GM12878 (cell line): ENCODE measurements around the gene UTS2. TPM values are rescaled to one million over a fixed set of nuclear protein-coding genes. Genes with fewer than 3 reads are reported as not detected.

Experiments
- ATAC-seq: fragments of 200-7000 bp; cut with Tn5 transposase; 3 replicates; pipeline ENCODE4 v1.9.1; 2020; ENCODE audit warnings: mild to moderate bottlenecking, moderate library complexity
- BruUV-seq: library from RNA; stranded (reverse); fragments of 400-500 nt; replicated peaks from 2 replicates; lab custom pipeline; 2021; lab: Mats Ljungman, UMichigan
- CTCF ChIA-PET: fragments of 300-600 bp; sonication (Branson Sonifier 250); formaldehyde crosslinking; extraction: SDS; loops from one replicate; lab custom pipeline; 2021; ENCODE audit warnings: inconsistent platforms; lab: Yijun Ruan, JAX
- POLR2A ChIA-PET: fragments of 350-600 bp; formaldehyde crosslinking; extraction: SDS; loops from one replicate; lab custom pipeline; 2021; ENCODE audit warnings: inconsistent platforms; lab: Charles Lee
- RAD21 ChIA-PET: fragments of 300-600 bp; sonication (Branson Sonifier 250); formaldehyde crosslinking; loops from one replicate; lab custom pipeline; 2023; ENCODE audit warnings: antibody characterized with exemption; ENCODE audit not compliant: unreplicated experiment; lab: Charles Lee
- SMC1A ChIA-PET: fragments of 300-600 bp; sonication (Branson Sonifier 250); formaldehyde crosslinking; loops from one replicate; lab custom pipeline; 2023; ENCODE audit not compliant: unreplicated experiment, uncharacterized antibody; lab: Charles Lee
- DNase-seq: peaks from one replicate; pipeline ENCODE4 v3.0.0-alpha.2; 2011; ENCODE audit warnings: low read depth, low spot score
- FAIRE-seq: peaks from 3 replicates; lab custom pipeline; 2011; peaks lifted over from hg19 to GRCh38; lab: Jason Lieb, UNC
- H2AFZ ChIP-seq: 2 replicates; pipeline ENCODE4 v1.6.0; 2011; ENCODE audit warnings: low read depth, low read length, control low read depth; ENCODE audit not compliant: control insufficient read depth
- H3K27ac ChIP-seq: 2 replicates; pipeline ENCODE4 v1.5.1; 2011; ENCODE audit warnings: control low read depth; ENCODE audit not compliant: control insufficient read depth, insufficient read depth
- H3K27me3 ChIP-seq, 2 experiments: replicated peaks in 1 of 2; 2 replicates each; pipeline versions ENCODE4 v1.6.0 to v1.6.1; 2011; ENCODE audit warnings: low read length in 1 of 2; ENCODE audit not compliant: control insufficient read depth in 2 of 2, insufficient read depth in 2 of 2
- H3K36me3 ChIP-seq, 2 experiments: 2 replicates each; pipeline ENCODE4 v1.5.1; 2011; ENCODE audit warnings: low read length in 1 of 2; ENCODE audit not compliant: control insufficient read depth in 2 of 2, insufficient read depth in 2 of 2
- H3K4me1 ChIP-seq: 2 replicates; pipeline ENCODE4 v1.6.1; 2011; ENCODE audit warnings: mild to moderate bottlenecking, low read length, moderate library complexity, mixed read lengths; ENCODE audit not compliant: control insufficient read depth, insufficient read depth
- H3K4me2 ChIP-seq: 2 replicates; pipeline ENCODE4 v1.6.0; 2011; ENCODE audit warnings: control low read depth; ENCODE audit not compliant: control insufficient read depth, insufficient read depth
- H3K4me3 ChIP-seq: fragments of 200-600 bp; sonication (generic); 2 replicates; pipeline ENCODE4 v1.5.1; 2016
- H3K79me2 ChIP-seq: 2 replicates; pipeline ENCODE4 v1.6.0; 2011; ENCODE audit warnings: low read length; ENCODE audit not compliant: control insufficient read depth, insufficient read depth
- H3K9ac ChIP-seq: 2 replicates; pipeline ENCODE4 v1.8.0; 2011; ENCODE audit warnings: low read length, control low read depth, mixed read lengths; ENCODE audit not compliant: control insufficient read depth, insufficient read depth
- H3K9me3 ChIP-seq: replicated peaks from 3 replicates; pipeline ENCODE4 v1.5.1; 2011; ENCODE audit warnings: mild to moderate bottlenecking, low read length; ENCODE audit not compliant: control insufficient read depth, insufficient read depth
- H4K20me1 ChIP-seq: 2 replicates; pipeline ENCODE4 v1.6.0; 2011; ENCODE audit not compliant: control insufficient read depth, insufficient read depth
- BCL11A ChIP-seq: IDR thresholded peaks from 2 replicates; pipeline ENCODE4 v1.6.1; 2011; ENCODE audit warnings: low read depth, low read length
- FOS ChIP-seq: IDR thresholded peaks from 3 replicates; pipeline ENCODE4 v1.6.1; 2011; ENCODE audit warnings: borderline replicate concordance; ENCODE audit not compliant: insufficient read length; ENCODE audit errors: extremely low read depth
- PML ChIP-seq: IDR thresholded peaks from 2 replicates; pipeline ENCODE4 v1.6.1; 2012; ENCODE audit warnings: low read length, inconsistent platforms
- RCOR1 ChIP-seq: conservative IDR thresholded peaks from 2 replicates; pipeline ENCODE4 v1.6.1; 2012; ENCODE audit warnings: low read depth, low read length, improper control_type of control experiment
- RFX5 ChIP-seq: IDR thresholded peaks from 2 replicates; pipeline ENCODE4 v1.6.1; 2011; ENCODE audit warnings: low read depth, low read length, improper control_type of control experiment
- SUZ12 ChIP-seq: fragments of 200-600 bp; sonication (generic); IDR thresholded peaks from one replicate; pipeline ENCODE4 v1.6.1; 2018; ENCODE audit warnings: antibody characterized with exemption, mild to moderate bottlenecking; ENCODE audit not compliant: unreplicated experiment
- WRNIP1 ChIP-seq: IDR thresholded peaks from 2 replicates; pipeline ENCODE4 v1.6.1; 2011; ENCODE audit warnings: low read depth, low read length, improper control_type of control experiment, borderline replicate concordance
- WGBS: methylation state at CpG from one replicate; pipeline ENCODE4 v1.1.6; 2016; ENCODE audit warnings: low lambda C conversion rate; ENCODE audit not compliant: insufficient replicate concordance, insufficient coverage; ENCODE audit errors: missing lambda C conversion rate; 5-methylcytosine and 5-hydroxymethylcytosine counted together
- in situ Hi-C: fragments of 300-500 bp; cut with MboI; formaldehyde crosslinking; loops from 9 replicates; pipeline ENCODE4 v1.14.3; 2018; ENCODE audit warnings: mixed read lengths
- intact Hi-C: fragments of 100-400 bp; cut with micrococcal nuclease; formaldehyde crosslinking; loops from one replicate; pipeline ENCODE4 v1.14.2; 2022; ENCODE audit not compliant: unreplicated experiment
- polyA plus RNA-seq, 11 experiments: library from polyadenylated mRNA; depleted of rRNA in 4 of 11; unstranded in 6 of 11; stranded (reverse) in 5 of 11; fragments of >200 nt; fragmentation: Nextera tagmentation in 4 of 11; fragmentation: Illumina TruSeq in 1 of 11; extraction: Ambion mirVana in 4 of 11; extraction: Trizol in 1 of 11; gene quantifications; 1 replicate in 1 of 11; 2 replicates in 10 of 11; pipeline versions ENCODE4 v1.2.1 to v1.2.3, GENCODE V29; 2011 to 2016; ENCODE audit warnings: inconsistent platforms in 2 of 11, missing spikeins in 2 of 11, low read depth in 1 of 11
- total RNA-seq, 4 experiments: library from RNA; depleted of rRNA in 3 of 4; stranded (reverse); fragments of >200 nt in 3 of 4; fragmentation: Illumina TruSeq in 1 of 4; extraction: Trizol in 1 of 4; gene quantifications; 2 replicates each; pipeline versions ENCODE4 v1.2.1 to v1.2.3, GENCODE V29; 2013 to 2021
- TF ChIP-seq, protein P1 (sequence below): fragments of 450-650 bp; IDR thresholded peaks from 2 replicates; pipeline ENCODE4 v1.6.1; 2017; ENCODE audit warnings: mild to moderate bottlenecking, moderate library complexity

Gene UTS2
- total and polyA plus RNA-seq, 10 of the 15 experiments (the other 5 are each of a cell fraction or from before 2014, with no cell fraction given), result not detected

DNA sequence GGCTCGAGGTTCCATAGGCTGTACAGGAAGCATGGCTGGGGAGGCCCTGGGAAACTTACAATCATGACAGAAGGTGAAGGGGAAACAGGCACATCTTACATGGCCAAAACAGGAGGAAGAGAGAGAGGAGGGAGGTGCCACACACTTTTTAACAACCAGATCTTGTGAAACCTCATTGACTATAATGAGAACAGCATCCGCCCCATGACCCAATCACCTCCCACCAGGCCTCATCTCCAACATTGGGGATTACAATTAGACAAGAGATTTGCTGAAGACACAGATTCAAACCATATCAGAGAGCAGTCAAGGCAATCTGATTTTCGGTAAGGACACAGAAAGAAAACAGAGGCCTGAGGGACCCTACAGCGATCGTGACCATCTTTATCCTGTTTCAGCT is 46.1 kb upstream of the UTS2 start:
- no peak overlapping the region for H3K27ac ChIP-seq
- CTCF ChIA-PET, result interaction anchor here (4.0 kb wide), 1 partner anchor 91 kb away, joined by 24 read pairs; no protein-coding TSS in a partner anchor

More for the DNA sequence above, 46.1 kb upstream of the UTS2 start:
- TF ChIP-seq SUZ12 (no peak), FOS (no peak), RFX5 (no peak), RCOR1 (no peak), WRNIP1 (no peak), PML (no peak), BCL11A (no peak)
- TF ChIP-seq, protein P1, sequence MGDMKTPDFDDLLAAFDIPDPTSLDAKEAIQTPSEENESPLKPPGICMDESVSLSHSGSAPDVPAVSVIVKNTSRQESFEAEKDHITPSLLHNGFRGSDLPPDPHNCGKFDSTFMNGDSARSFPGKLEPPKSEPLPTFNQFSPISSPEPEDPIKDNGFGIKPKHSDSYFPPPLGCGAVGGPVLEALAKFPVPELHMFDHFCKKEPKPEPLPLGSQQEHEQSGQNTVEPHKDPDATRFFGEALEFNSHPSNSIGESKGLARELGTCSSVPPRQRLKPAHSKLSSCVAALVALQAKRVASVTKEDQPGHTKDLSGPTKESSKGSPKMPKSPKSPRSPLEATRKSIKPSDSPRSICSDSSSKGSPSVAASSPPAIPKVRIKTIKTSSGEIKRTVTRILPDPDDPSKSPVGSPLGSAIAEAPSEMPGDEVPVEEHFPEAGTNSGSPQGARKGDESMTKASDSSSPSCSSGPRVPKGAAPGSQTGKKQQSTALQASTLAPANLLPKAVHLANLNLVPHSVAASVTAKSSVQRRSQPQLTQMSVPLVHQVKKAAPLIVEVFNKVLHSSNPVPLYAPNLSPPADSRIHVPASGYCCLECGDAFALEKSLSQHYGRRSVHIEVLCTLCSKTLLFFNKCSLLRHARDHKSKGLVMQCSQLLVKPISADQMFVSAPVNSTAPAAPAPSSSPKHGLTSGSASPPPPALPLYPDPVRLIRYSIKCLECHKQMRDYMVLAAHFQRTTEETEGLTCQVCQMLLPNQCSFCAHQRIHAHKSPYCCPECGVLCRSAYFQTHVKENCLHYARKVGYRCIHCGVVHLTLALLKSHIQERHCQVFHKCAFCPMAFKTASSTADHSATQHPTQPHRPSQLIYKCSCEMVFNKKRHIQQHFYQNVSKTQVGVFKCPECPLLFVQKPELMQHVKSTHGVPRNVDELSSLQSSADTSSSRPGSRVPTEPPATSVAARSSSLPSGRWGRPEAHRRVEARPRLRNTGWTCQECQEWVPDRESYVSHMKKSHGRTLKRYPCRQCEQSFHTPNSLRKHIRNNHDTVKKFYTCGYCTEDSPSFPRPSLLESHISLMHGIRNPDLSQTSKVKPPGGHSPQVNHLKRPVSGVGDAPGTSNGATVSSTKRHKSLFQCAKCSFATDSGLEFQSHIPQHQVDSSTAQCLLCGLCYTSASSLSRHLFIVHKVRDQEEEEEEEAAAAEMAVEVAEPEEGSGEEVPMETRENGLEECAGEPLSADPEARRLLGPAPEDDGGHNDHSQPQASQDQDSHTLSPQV, result no peak
- H2AFZ ChIP-seq, result no peak overlapping the region
- in situ Hi-C loops (no loop called here), intact Hi-C loops (no loop called here)
- ATAC-seq (no peak), FAIRE-seq (no peak), DNase-seq (no peak)
- H3K9ac ChIP-seq, result no peak overlapping the region
- no peak overlapping the region for H3K4me3 ChIP-seq
- no TSS peak for BruUV-seq
- no peaks in the 10 kb centered on the region for H3K9me3 ChIP-seq
- no peaks in the 10 kb centered on the region for H3K36me3 ChIP-seq
- ChIA-PET SMC1A (interaction anchor here (2.8 kb wide), 1 partner anchor 91 kb away, joined by 9 read pairs; no protein-coding TSS in a partner anchor), POLR2A (no interaction called here), RAD21 (no interaction called here)
- no peaks in the 10 kb centered on the region for H3K79me2 ChIP-seq
- H3K4me1 ChIP-seq, result no peaks in the 10 kb centered on the region
- no peaks in the 10 kb centered on the region for H3K27me3 ChIP-seq
- no peak overlapping the region for H3K4me2 ChIP-seq
- no peaks in the 10 kb centered on the region for H4K20me1 ChIP-seq
- WGBS, result 60% methylated on average over 5 of the region's 5 CpGs
